GM18909 (cell line): ENCODE results near the gene SAT2.
A peak's percentile ranks its signal among the peaks of the same experiment; 100 is the strongest.
"Not testable (repeated sequence)": the region's sequence is repeated elsewhere in the genome, so short reads cannot be mapped to it uniquely, and the experiment has no call there.

Source experiments
- ATAC-seq: cut with Tn5 transposase; IDR thresholded peaks from one replicate; pipeline ENCODE4 v1.9.1; 2021; ENCODE audit warnings: mild to moderate bottlenecking; ENCODE audit not compliant: unreplicated experiment, poor library complexity

Gene SAT2

GRCh38 chr17:7627250-7628121 is at the start of gene SAT2:
SAT2 (minus strand) TSS chr17:7627821; CDS start chr17:7627635, 186 bp downstream.
- ATAC-seq = peak; percentile 87

DNA sequence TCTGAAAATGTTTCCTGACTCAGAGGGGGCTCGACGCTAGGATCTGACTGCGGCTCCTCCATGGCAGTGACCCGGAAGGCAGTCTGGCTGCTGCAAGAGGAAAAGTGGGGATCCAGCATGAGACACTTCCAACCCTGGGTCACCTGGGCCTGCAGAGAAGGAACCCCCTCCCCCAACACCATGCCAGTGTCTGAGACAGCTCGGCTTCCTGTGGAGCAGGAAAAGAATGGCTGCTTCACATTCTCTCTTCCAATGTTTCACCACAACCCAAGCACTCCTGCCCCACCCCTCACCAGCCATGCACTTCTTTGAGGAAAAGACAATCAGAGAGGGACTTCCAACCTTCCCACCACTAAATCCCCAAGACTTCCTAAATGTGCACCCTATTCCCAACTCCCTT is 48.9 kb upstream of the SAT2 start:
- ATAC-seq = no peak

GRCh38 chr17:7674934-7675333 is 47.3 kb upstream of the SAT2 start:
- ATAC-seq = no peak

DNA sequence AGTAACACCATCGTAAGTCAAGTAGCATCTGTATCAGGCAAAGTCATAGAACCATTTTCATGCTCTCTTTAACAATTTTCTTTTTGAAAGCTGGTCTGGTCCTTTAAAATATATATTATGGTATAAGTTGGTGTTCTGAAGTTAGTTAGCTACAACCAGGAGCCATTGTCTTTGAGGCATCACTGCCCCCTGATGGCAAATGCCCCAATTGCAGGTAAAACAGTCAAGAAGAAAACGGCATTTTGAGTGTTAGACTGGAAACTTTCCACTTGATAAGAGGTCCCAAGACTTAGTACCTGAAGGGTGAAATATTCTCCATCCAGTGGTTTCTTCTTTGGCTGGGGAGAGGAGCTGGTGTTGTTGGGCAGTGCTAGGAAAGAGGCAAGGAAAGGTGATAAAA is 45.6 kb upstream of the SAT2 start:
- no peak for ATAC-seq

DNA sequence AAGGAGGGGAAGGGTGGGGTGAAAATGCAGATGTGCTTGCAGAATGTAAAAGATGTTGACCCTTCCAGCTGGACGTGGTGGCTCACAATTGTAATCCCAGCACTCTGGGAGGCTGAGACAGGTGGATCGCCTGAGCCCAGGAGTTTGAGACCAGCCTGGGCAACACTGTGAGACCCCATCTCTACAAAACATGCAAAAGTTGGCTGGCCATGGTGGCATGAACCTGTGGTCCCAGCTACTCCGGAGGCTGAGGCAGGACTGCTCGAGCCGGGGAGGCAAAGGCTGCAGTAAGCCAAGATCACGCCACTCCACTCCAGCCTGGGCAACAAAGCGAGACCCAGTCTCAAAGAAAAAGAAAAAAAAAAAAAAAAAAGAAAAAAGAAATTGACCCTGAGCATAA is 40.9 kb upstream of the SAT2 start:
- no peak for ATAC-seq

DNA sequence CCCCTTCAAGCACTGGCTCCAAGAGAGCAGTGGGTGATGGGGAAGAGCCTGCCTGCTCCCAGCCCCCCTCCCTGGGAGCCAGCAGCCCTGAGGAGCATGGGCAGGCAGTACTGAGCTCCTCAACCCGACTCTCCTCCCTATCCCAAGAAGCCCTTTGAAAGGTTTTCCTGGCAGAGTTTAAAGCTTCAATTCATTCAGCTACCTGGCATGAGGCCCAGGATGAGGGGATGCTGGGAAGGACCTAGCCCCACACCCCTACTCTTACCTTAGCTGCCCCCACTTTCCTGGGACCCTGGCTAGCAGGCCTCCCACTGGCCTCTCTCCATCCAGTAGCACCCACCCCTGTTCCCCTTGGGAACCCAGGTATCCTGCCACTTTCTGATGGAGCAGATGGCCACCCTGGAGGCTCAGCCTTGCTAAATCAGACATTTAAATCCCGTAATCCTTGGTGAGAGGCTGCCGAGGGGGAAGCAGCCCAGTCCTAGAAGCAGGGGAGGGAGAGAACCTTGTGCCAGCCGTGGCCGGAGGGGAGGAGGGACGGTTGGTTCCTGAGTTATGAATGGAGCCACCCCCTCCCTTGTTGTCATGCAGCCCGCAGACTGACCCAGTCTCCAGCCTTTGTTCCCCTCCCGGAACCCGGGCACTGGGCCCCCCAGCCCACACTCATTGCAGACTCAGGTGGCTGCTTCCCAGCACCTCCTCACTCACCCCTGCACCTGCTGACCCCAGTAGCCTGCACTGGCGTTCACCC is 40.2 kb upstream of the SAT2 start:
- no peak for ATAC-seq

- no peak for ATAC-seq
Measured at GRCh38 chr17:7656958-7657609, 29.5 kb upstream of the SAT2 start.

DNA sequence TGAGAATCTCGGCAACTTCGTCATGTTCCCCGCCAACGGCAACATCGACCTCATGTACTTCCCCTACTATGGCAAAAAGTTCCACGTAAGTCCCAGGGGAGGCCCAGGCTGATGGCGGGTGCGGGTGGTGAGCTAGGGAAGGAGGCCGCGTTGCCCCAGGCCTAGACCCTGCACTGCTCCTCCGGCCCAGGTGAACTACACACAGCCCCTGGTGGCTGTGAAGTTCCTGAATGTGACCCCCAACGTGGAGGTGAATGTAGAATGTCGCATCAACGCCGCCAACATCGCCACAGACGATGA is 27.9 kb upstream of the SAT2 start:
- no peak for ATAC-seq

DNA sequence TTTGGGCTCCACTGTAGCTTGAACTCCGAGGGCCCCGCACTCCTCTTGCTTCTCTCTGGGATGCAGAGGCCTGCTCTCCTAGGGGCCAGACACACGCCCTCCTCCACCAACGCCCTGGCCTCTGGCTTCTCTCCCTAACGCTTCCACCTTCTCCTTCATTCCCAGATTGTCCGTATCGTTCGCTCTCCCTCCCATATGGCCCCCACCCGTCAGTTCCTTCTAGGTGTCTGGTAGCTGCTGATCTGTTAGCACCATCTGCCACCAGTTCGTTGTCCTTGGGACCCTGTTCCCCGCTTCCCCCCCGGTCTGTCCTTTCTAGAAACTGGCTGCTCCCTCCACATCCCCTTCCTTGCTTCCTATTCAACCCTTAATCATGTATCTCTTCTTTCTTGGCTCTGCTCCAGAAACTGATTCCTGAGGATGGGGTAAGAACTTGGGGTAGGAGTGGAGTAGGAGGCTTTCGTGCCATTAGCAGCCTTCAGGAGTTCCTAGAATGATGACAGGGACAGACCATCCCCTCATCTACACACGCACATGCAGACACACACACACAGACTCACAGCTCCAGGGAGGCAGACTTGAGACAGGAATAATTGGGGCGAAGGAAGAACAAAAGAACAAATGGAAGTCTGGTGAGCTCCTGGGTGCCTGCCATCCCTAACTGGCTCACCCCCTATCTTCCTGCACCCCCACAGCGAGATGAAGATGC is 27.4 kb upstream of the SAT2 start:
- no peak for ATAC-seq

- ATAC-seq = no peak
Measured at GRCh38 chr17:7652388-7653356, 25.1 kb upstream of the SAT2 start.

DNA sequence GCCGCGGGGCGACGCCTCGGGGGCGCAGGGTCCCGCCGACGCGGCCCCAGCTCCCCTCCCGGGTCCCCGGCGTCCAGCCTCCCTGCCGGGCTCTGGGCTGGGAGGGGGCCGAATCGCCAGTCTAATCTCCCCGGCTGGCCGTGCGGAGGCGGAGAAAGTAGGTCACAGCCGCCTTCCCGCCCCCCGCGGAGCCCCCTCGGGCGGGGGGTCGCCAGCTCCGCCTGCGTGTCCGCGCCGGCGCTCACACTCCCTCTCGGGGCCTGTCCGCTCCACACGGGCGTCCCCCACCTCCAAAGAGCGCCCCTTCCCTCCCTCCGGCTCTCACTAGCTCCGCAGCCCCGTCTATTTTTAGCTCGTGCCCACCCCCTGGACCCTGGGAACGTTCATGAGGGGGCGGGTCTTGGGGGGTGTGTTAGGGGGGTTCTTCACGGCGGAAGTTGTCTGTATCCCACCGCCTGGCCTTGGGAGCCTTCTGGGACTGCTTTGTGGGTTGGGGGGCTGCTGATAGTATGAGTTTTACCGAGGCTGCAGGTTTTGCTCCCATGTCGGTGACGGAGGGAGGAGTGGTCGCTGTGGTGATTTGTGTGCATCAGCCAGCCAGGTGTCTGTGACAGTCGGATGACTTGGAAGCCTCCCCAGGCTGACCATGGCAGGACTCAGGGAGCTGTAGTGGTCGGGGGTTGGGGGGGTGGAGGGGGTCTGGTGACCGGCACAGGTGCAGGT is 24.2 kb upstream of the SAT2 start:
- ATAC-seq = no peak

DNA sequence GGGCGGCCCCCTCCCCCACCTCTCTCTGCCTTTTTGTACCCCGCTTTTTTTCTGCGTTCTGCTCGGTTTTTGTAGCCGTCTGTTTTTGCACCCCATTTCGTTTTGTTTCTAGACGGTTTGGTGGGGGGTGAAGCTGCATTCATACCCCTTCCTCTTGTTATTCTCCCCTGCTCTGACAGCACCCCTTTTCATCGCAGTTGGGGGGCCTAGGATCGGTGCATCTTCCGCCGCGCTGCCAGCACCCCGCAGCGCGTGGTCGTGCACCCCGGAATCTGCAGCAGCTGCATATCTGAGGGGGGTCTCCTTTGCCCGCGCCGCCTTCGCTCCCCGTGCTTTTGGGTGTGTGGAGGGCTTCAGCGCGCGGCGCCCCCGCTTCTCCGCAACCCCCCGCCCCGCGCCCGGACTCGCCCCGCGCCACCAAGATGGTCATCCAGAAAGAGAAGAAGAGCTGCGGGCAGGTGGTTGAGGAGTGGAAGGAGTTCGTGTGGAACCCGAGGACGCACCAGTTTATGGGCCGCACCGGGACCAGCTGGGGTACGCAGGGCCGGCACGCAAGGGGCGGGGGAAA is 23.6 kb upstream of the SAT2 start:
- no peak for ATAC-seq

- ATAC-seq = no peak
Measured at GRCh38 chr17:7650509-7651096, 23.0 kb upstream of the SAT2 start, which contains the start of gene ATP1B2. ATP1B2 (plus strand) TSS chr17:7650926; CDS start chr17:7651519, 593 bp downstream.

DNA sequence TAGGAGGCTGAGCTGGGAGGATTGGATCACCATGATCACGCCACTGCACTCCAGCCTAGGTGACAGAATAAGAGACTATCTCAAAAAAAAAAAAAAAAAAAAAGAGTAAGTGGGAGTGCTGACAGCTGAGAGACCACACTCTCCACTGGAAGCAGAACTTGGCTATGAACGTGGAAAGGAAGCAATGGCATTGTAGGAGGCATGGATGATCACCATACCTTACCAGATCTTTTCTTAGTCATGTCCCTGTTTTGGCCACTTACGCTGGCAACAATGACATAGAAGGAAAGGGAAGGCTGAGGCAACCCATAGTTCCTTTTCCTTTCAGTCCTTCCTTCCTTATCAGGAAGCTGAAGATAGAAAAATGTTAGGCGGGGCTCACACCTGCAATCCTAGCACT is 19.4 kb upstream of the SAT2 start:
- ATAC-seq = no peak

DNA sequence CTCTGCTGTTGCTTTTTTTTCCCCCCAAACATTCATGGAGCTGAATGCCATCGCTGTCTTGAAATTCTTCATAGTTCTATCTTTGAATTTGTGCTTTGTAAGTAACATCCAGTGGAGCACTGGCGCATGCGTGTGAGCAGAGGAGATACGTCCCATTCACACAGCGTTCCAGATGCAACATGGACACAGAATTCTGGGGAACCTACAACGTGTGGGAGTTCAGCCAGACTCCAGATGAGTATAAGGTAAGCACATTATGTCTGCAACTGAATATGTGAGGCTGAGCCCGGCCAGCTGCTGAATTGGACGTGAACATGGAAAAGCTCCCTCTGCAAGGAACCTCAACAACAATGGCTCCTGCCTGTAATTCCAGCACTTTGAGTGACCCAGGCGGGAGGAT is 18.8 kb upstream of the SAT2 start:
- no peak for ATAC-seq

DNA sequence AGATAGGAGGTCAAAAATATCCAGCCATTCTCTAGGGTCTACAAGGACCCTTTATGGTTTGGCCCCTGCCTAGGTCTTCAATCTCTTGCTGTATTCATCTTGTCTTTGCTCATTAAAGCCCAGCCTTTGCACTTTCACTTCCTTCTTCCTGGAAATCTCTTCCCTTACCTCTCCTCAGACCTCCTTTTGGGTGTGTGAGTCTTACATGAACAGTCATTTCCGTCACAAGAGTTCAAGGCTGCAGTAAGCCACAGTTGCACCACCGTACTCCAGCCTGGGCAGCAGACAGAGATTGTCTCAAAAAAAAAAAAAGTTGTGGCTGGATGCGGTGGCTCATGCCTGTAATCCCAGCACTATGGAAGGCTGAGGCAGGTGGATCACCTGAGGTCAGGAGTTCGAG is 17.2 kb upstream of the SAT2 start:
- no peak for ATAC-seq

DNA sequence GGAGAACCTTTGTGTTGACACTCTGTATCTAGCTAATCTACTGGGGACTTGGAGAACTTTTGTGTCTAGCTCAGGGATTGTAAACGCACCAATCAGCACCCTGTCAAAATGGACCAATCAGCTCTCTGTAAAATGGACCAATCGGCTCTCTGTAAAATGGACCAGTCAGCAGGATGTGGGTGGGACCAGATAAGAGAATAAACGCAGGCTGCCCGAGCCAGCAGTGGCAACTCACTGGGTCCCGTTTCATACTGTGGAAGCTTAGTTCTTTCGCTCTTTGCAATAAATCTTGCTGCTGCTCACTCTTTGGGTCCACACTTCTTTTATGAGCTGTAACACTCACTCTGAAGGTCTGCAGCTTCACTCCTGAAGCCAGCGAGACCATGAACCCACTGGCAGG is 14.0 kb upstream of the SAT2 start:
- not testable (repeated sequence) for ATAC-seq

GRCh38 chr17:7640783-7641182 is 13.2 kb upstream of the SAT2 start:
- no peak for ATAC-seq
